Measurements from ENCODE around the gene CELA3B.
"Not testable (repeated sequence)": the region's sequence is repeated elsewhere in the genome, so short reads cannot be mapped to it uniquely, and the experiment has no call there.

The CELA3B gene

GRCh38 chr1:22026924-22027289 lies 50.1 kb downstream of the CELA3B start:
- Histone ChIP-seq H3K79me2 (no peaks in the 10 kb centered on the region), H3K4me3 (ENCODE audit: low read depth, low read length) (no peak overlapping the region), H3K9me3 (ENCODE audit: control insufficient read depth, low read length) (no peaks in the 10 kb centered on the region), H3K4me2 (ENCODE audit: low read length) (no peak overlapping the region), H3K27me3 (ENCODE audit: control insufficient read depth, insufficient read depth, low read length) (no peaks in the 10 kb centered on the region), H2AFZ (no peak overlapping the region), H3K4me1 (peaks cover 4% of the 10 kb centered on the region), H3K27ac (no peak overlapping the region), H3K9ac (no peak overlapping the region), H3K36me3 (ENCODE audit: control insufficient read depth, insufficient read depth, low read length) (no peaks in the 10 kb centered on the region)
- TF ChIP-seq, protein P1, sequence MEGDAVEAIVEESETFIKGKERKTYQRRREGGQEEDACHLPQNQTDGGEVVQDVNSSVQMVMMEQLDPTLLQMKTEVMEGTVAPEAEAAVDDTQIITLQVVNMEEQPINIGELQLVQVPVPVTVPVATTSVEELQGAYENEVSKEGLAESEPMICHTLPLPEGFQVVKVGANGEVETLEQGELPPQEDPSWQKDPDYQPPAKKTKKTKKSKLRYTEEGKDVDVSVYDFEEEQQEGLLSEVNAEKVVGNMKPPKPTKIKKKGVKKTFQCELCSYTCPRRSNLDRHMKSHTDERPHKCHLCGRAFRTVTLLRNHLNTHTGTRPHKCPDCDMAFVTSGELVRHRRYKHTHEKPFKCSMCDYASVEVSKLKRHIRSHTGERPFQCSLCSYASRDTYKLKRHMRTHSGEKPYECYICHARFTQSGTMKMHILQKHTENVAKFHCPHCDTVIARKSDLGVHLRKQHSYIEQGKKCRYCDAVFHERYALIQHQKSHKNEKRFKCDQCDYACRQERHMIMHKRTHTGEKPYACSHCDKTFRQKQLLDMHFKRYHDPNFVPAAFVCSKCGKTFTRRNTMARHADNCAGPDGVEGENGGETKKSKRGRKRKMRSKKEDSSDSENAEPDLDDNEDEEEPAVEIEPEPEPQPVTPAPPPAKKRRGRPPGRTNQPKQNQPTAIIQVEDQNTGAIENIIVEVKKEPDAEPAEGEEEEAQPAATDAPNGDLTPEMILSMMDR (IDR thresholded peaks at IDR 0.05): no peak

GRCh38 chr1:22030057-22030456 lies 53.2 kb downstream of the CELA3B start:
- no peak overlapping the region for H3K27ac ChIP-seq

DNA sequence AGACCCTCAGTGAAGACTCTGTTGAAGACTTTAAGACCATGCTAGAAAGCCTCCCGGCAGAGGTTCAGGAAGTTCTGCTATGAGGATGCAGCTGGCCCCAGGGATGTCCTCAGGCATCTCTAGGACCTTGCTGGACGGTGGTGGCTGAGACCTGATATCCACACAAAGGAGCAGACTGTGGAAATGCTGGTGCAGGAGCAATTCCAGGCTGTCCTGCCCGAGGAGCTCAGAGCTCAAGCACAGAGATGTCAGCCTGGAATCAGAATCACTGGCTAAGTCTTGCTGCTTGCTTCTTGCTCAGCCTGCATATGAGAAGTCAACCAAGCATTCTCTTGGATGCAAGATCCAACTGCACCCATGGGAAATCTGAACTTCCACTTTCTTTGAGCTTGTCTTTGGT lies 53.7 kb downstream of the CELA3B start:
- Histone ChIP-seq H3K4me2 (ENCODE audit: low read length) (peak overlapping the region; percentile 23), H3K9me3 (ENCODE audit: control insufficient read depth, low read length) (no peaks in the 10 kb centered on the region), H3K4me1 (peaks cover 4% of the 10 kb centered on the region), H3K27me3 (ENCODE audit: control insufficient read depth, insufficient read depth, low read length) (no peaks in the 10 kb centered on the region), H3K9ac (no peak overlapping the region), H3K79me2 (no peaks in the 10 kb centered on the region), H3K27ac (no peak overlapping the region), H3K4me3 (ENCODE audit: low read depth, low read length) (no peak overlapping the region), H2AFZ (no peak overlapping the region), H3K36me3 (ENCODE audit: control insufficient read depth, insufficient read depth, low read length) (no peaks in the 10 kb centered on the region)
- TF ChIP-seq, protein P1 (IDR thresholded peaks at IDR 0.05): no peak

More at GRCh38 chr1:22030057-22030456, 53.2 kb downstream of the CELA3B start:
- Histone ChIP-seq H3K27me3 (ENCODE audit: control insufficient read depth, insufficient read depth, low read length) (no peaks in the 10 kb centered on the region), H3K79me2 (no peaks in the 10 kb centered on the region), H3K4me3 (ENCODE audit: low read depth, low read length) (no peak overlapping the region), H3K9ac (no peak overlapping the region), H3K4me2 (ENCODE audit: low read length) (peak overlapping the region; percentile 23), H2AFZ (no peak overlapping the region), H3K4me1 (peaks cover 4% of the 10 kb centered on the region), H3K9me3 (ENCODE audit: control insufficient read depth, low read length) (no peaks in the 10 kb centered on the region), H3K36me3 (ENCODE audit: control insufficient read depth, insufficient read depth, low read length) (no peaks in the 10 kb centered on the region)
- TF ChIP-seq, protein P1 (IDR thresholded peaks at IDR 0.05): no peak

GRCh38 chr1:22031214-22031962 lies 54.6 kb downstream of the CELA3B start:
- H3K9ac ChIP-seq: no peak overlapping the region

GRCh38 chr1:22034834-22035233 lies 58.0 kb downstream of the CELA3B start:
- H3K79me2 ChIP-seq; H3K9me3 ChIP-seq (ENCODE audit: control insufficient read depth, low read length); H3K4me1 ChIP-seq; H3K4me2 ChIP-seq (ENCODE audit: low read length); H3K27ac ChIP-seq; H3K27me3 ChIP-seq (ENCODE audit: control insufficient read depth, insufficient read depth, low read length); H3K4me3 ChIP-seq (ENCODE audit: low read depth, low read length); H3K9ac ChIP-seq; H2AFZ ChIP-seq; H3K36me3 ChIP-seq (ENCODE audit: control insufficient read depth, insufficient read depth, low read length): not testable (repeated sequence)

More at GRCh38 chr1:22031214-22031962, 54.6 kb downstream of the CELA3B start:
- Histone ChIP-seq H3K36me3 (ENCODE audit: control insufficient read depth, insufficient read depth, low read length) (no peaks in the 10 kb centered on the region), H3K4me1 (peaks cover 4% of the 10 kb centered on the region), H3K4me3 (ENCODE audit: low read depth, low read length) (no peak overlapping the region), H3K4me2 (ENCODE audit: low read length) (peak overlapping the region; percentile 55), H3K9me3 (ENCODE audit: control insufficient read depth, low read length) (no peaks in the 10 kb centered on the region), H3K79me2 (no peaks in the 10 kb centered on the region), H2AFZ (no peak overlapping the region), H3K27me3 (ENCODE audit: control insufficient read depth, insufficient read depth, low read length) (no peaks in the 10 kb centered on the region), H3K27ac (no peak overlapping the region)
- TF ChIP-seq, protein P1 (IDR thresholded peaks at IDR 0.05): no peak

All from parathyroid adenoma (tissue), 2 donors.